ENCODE results near the gene FGGY.

- TF ChIP-seq POLR2A (IDR thresholded peaks at IDR 0.05; ENCODE audit: low read length) (no peak), GATA1 (IDR thresholded peaks at IDR 0.05; ENCODE audit: low read depth, low read length) (no peak)
Measured at GRCh38 chr1:59309392-59309791, 12.5 kb downstream of the FGGY start.
